ENCODE measurements around the gene SLC25A31. TPM values are rescaled to one million over a fixed set of nuclear protein-coding genes. Genes with fewer than 3 reads are reported as not detected.

Gene SLC25A31
- total RNA-seq: not detected

DNA sequence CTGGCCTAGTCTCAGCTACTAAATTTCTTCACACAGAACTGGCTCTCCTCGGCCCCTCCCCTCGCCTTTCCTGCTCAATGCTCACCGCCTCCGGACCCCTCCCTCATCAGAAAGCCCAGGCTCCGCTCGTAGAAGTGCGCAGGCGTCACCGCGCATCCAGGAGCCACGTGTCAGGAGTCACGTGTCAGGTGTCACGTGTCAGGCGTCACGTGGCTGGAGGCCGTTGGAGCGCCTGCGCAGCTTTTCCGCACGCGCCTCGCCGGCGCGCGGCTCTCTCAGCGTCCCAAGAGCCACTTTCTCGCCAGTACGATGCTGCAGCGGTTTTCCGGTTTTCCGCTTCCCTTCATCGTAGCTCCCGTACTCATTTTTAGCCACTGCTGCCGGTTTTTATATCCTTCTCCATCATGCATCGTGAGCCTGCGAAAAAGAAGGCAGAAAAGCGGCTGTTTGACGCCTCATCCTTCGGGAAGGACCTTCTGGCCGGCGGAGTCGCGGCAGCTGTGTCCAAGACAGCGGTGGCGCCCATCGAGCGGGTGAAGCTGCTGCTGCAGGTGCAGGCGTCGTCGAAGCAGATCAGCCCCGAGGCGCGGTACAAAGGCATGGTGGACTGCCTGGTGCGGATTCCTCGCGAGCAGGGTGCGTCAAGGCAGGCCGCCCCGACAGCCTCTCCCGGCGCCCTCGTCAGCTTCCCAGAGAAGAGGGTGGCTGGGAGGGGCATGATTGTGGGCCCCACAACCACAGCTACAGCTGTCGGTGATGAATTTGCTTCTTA lies at the start of gene SLC25A31:
Gene SLC25A31, plus strand, starts transcription at position 259 of the 772 bp plus-strand sequence. Its CDS starts 146 bp downstream, at position 405.
- DNase-seq: no peak

GRCh38 chr4:127685292-127685691 lies 44.9 kb upstream of the SLC25A31 start:
- no peak for DNase-seq

DNA sequence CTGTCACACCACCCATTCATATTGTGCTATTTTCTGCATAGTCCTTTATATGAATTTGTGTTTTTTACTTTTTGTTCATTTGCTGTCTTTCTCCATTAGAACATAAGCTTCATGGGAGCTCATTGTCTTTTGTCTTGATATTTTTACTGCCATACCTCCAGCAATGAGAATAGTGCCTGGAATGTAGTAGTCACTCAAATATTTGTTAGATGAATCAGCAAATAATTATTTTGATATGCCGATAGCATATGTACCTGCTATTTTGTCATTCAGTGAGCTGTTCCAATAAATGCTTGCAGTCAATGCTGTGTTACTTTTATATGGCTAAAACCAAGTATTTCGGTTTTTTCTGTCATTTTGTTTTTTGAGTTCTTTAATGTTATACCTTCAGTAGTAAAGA lies 43.5 kb upstream of the SLC25A31 start:
- no peak for DNase-seq

DNA sequence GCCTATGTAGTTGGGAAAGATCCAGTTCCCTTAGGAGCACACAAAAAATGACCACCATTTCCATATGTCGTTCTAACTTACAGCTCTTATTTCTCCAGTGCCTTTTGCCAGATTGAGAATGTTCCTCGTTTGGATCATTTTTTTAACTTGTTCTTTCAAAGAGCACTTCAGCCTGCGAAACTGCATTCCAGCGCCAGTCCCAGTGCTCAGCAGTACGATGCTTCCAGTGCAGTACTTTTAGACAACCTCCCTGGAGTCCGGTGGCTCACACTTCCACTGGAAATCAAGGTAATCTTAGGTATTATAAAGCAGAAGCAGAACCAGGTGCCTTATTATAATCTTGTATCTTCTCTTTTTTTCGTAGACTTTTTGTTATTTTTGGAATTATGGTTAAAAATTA lies 42.6 kb upstream of the SLC25A31 start:
- DNase-seq: no peak

GRCh38 chr4:127698789-127699200 lies 31.4 kb upstream of the SLC25A31 start:
- no peak for DNase-seq

- no peak for DNase-seq
Observed at GRCh38 chr4:127708985-127709384, 21.2 kb upstream of the SLC25A31 start.

DNA sequence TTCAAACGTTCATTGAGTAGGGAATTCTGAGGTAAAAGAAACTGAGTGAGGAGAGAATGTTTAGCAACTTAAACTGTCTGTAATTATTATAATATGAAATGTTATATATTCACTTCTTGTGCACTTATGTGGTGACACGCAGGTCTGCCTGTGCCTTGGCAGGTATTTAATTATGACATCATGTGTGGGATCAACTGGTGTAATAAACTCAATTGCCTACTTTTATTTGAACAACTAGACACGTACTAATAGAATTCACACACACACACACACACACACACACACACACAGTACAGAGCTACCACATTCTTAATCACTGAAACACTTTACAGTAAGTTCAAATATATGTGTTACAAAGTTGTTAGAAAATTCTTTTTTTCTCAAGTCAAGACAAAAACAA lies 20.7 kb upstream of the SLC25A31 start:
- no peak for DNase-seq

DNA sequence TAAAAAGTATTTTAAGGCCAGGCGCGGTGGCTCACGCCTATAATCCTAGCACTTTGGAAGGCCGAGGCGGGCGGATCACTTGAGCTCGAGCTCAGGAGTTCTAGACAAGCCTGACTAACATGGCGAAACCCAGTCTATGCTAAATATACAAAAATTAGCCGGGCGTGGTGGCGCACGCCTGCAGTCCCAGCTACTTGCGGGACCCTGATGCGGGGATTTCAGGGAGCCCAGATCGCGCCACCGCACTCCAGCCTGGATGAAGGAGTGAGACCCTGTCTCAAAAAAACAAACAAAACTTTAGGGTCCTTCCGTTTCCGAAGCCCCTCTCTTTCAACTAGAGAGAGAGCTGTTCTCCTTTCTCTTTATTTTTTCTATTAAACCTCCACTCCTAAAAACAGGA lies 1.2 kb downstream of the SLC25A31 start:
- DNase-seq: no peak

GRCh38 chr4:127732623-127733328 lies 2.6 kb downstream of the SLC25A31 start:
- no peak for DNase-seq

DNA sequence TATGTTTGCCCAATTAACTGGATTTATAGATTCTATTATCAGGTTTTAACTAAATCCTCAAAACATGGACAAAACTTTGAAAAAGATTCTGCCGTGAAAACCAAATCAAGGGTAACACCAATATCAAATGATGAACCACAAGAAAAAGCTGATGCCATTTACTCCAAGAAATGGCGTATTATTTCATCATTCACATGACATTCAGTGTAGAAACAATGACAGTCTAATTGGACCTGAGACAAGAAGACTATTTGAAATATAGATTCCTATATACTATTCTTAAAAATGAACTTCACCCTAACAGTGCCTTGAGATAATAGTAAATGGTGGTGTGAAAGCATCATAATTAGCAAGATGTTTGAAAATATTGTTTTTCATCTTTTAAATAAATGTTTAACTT lies 4.8 kb downstream of the SLC25A31 start:
- DNase-seq: no peak

GRCh38 chr4:127737295-127737694 lies 7.1 kb downstream of the SLC25A31 start:
- no peak for DNase-seq

- DNase-seq: no peak
Observed at GRCh38 chr4:127741247-127741646, 11.0 kb downstream of the SLC25A31 start.

GRCh38 chr4:127747883-127748282 lies 17.7 kb downstream of the SLC25A31 start:
- DNase-seq: no peak

DNA sequence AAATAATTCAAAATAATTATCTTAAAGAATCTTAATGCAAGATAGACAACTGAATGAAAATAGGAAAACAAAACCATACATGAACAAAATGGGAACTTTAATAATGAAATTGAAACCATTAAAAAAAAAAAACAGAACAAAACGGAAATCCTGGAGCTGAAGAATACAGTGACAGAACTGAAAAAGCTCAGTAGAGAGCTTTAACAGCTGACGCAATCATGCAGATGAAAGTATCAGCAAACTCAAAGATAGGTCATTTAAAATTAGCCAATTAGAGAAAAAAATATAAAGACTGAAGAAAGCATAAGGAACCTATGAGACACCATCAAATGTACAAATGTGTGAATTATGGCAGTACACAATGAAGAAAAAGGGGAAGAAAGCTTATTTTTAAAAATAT lies 18.8 kb downstream of the SLC25A31 start:
- no peak for DNase-seq

DNA sequence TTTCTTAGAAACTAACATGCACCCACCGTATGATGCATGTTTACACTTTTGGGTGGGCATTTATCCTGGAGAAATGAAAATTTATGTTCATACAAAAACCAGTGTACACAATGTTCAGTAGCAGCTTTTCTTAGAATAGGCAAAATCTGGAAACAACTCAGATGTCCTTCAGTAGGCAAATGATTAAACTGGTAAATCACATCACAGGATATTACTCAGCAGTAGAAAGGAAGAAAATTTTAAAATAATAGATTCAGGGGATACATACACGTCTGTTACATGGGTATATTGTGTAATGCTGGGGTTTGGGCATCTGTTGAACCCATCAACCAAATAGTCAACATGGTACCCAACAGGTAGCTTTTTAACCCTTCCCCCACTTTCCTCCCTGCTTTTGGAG lies 26.7 kb downstream of the SLC25A31 start:
- no peak for DNase-seq

GRCh38 chr4:127759228-127759820 lies 29.1 kb downstream of the SLC25A31 start:
- DNase-seq: no peak

- DNase-seq: no peak
Observed at GRCh38 chr4:127759893-127760292, 29.7 kb downstream of the SLC25A31 start.

DNA sequence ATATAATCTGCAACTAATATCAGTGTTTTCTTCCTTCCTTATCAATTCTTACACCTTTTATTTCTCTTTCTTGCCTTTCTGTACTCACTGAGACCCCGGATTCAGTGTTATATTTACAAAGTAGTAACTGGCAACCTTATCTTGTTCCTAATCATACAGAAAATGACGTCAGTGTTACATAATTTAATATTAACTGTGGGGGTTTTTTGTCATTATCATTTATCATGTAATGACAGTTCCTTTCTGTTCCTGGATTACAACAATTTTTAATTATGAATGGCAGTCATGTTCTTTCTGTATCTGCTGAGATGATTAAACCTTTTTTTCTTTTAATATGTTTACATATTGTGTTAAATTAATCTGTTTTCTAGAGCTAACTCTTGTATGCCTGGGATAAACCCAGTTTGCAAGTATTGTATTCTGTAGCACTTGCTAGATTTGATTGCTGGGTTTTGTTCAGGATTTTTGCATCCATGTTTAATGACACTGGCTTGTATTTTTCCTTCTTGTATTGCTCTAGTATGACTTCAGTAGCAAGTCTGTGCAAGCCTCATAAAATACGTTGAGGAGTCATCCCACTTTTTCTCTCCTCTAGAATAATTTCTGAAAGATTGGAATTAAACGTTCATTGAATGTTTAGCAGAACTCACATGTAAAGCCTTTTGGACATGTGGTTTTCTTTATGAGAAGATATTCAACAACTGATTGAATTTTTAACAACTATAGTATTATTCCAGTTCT lies 41.5 kb downstream of the SLC25A31 start:
- DNase-seq: no peak

DNA sequence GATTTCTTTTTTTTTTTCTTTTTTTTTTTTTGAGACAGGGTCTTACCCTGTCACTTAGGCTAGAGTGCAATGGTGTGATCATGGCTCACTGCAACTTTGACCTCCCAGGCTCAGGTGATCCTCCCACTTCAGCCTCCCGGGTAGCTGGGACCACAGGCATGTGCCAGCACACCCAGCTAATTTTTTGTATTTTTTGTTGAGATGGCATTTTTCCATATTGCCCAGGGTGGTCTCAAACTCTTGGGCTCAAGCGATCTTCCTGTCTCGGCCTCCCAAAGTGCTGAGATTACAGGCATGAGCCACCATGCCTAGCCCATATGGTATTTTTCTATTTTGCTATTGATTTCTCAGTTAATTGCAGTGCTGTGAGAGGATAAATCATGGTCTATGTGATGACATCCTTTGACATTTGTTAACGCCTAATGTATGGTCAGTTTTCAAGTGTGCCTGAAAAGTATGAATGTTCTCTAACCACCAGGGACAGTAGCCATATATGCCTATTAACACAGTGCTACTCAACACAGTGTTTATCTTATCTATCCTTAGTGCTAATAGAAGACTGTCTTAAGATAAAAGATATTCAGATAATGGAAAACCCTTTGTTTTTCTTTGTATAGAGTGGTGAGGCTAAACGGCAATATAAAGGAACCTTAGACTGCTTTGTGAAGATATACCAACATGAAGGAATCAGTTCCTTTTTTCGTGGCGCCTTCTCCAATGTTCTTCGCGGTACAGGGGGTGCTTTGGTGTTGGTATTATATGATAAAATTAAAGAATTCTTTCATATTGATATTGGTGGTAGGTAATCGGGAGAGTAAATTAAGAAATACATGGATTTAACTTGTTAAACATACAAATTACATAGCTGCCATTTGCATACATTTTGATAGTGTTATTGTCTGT lies 42.8 kb downstream of the SLC25A31 start:
- DNase-seq: no peak

GRCh38 chr4:127775843-127776242 lies 45.6 kb downstream of the SLC25A31 start:
- no peak for DNase-seq

- no peak for DNase-seq
Observed at GRCh38 chr4:127776620-127777019, 46.4 kb downstream of the SLC25A31 start.

GRCh38 chr4:127777487-127777886 lies 47.3 kb downstream of the SLC25A31 start:
- DNase-seq: no peak
